ENCODE measurements around the gene SYDE2.

DNA sequence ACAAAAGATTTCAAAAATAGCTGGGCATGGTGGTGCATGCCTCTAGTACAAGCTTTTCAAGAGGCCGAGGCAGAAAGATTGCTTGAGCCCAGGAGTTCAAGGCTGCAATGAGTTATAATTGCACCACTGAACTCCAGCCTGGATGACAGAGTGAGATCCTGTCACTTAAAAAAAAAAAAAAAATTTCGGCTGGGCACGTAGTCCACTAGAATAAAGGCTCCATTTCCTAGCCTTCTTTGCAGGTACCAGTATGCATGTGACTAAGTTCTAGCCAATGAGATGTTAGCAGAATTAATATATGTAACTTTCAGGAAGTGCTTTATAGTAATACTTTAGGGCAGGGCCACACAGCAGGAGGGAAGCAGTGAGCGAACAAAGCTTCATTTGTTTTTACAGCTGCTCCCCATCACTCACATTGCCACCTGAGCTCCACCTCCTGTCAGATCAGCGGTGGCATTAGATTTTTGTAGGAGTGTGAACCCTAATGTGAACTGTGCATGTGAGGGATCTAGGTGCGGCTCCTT is 28.8 kb upstream of the SYDE2 start:
- TF ChIP-seq, protein P1, sequence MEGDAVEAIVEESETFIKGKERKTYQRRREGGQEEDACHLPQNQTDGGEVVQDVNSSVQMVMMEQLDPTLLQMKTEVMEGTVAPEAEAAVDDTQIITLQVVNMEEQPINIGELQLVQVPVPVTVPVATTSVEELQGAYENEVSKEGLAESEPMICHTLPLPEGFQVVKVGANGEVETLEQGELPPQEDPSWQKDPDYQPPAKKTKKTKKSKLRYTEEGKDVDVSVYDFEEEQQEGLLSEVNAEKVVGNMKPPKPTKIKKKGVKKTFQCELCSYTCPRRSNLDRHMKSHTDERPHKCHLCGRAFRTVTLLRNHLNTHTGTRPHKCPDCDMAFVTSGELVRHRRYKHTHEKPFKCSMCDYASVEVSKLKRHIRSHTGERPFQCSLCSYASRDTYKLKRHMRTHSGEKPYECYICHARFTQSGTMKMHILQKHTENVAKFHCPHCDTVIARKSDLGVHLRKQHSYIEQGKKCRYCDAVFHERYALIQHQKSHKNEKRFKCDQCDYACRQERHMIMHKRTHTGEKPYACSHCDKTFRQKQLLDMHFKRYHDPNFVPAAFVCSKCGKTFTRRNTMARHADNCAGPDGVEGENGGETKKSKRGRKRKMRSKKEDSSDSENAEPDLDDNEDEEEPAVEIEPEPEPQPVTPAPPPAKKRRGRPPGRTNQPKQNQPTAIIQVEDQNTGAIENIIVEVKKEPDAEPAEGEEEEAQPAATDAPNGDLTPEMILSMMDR (IDR thresholded peaks at IDR 0.05; ENCODE audit: low read depth, low read length): no peak
- no peak for TF ChIP-seq EZH2phosphoT487 (IDR thresholded peaks at IDR 0.05; ENCODE audit: low read depth)
